OCI-LY1 (cell line): Measurements from ENCODE around the gene REXO1.

Source experiments
- EZH2 ChIP-seq: fragments of 200-600 bp; sonication (generic), shearing (Covaris generic); IDR thresholded peaks from 2 replicates; pipeline ENCODE4 v1.8.0; 2017; ENCODE audit warnings: borderline replicate concordance, mixed run types, mild to moderate bottlenecking, antibody characterized with exemption, low read length, moderate library complexity, mixed read lengths
- TF ChIP-seq, protein P1 (sequence below): fragments of 200-600 bp; sonication (generic), shearing (Covaris generic); IDR thresholded peaks from 2 replicates; pipeline ENCODE4 v1.5.1; 2017; ENCODE audit warnings: mild to moderate bottlenecking, antibody characterized with exemption, low read length, moderate library complexity, mixed read lengths

DNA sequence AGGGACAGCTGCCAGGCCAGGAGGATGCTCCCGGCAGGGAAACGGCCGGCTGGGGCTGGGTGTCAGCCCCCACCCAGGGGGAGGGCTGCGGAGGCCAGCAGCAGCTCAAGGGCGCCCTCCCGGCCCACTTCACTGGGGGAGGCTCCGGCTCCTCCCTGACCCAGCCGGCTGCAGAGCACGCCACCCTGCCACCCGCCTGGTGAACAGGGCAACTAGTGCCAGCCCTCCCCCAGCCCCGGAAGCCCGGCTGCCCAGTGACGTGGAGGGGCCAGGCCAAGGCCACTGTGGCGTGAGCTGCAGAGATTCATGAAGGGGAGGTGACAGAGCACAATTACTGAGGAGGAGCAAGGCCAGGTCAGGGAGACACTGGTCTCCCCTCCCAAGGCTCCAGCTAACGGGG is 14.7 kb downstream of the REXO1 start:
- TF ChIP-seq, protein P1, sequence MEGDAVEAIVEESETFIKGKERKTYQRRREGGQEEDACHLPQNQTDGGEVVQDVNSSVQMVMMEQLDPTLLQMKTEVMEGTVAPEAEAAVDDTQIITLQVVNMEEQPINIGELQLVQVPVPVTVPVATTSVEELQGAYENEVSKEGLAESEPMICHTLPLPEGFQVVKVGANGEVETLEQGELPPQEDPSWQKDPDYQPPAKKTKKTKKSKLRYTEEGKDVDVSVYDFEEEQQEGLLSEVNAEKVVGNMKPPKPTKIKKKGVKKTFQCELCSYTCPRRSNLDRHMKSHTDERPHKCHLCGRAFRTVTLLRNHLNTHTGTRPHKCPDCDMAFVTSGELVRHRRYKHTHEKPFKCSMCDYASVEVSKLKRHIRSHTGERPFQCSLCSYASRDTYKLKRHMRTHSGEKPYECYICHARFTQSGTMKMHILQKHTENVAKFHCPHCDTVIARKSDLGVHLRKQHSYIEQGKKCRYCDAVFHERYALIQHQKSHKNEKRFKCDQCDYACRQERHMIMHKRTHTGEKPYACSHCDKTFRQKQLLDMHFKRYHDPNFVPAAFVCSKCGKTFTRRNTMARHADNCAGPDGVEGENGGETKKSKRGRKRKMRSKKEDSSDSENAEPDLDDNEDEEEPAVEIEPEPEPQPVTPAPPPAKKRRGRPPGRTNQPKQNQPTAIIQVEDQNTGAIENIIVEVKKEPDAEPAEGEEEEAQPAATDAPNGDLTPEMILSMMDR: no peak
- TF ChIP-seq EZH2: no peak
